GM12865 (cell line): ENCODE measurements around the gene ADGRV1.

ENCODE experiments used
- DNase-seq: peaks from one replicate; pipeline ENCODE4 v3.0.0; 2010; ENCODE audit warnings: low read depth
- H3K4me3 ChIP-seq: 2 replicates; pipeline ENCODE4 v1.5.1; 2011; ENCODE audit warnings: mild to moderate bottlenecking, low read depth, low read length, control low read depth
- CTCF ChIP-seq: IDR thresholded peaks from 2 replicates; pipeline ENCODE4 v1.5.1; 2011; ENCODE audit warnings: low read length, control low read depth, low read depth, inconsistent platforms; ENCODE audit not compliant: insufficient read depth; ENCODE audit errors: missing control alignments

The ADGRV1 gene

GRCh38 chr5:90956511-90957097, 398.0 kb downstream of the ADGRV1 start:
- DNase-seq: peak; percentile 14
- TF ChIP-seq CTCF: no peak
- H3K4me3 ChIP-seq: no peak overlapping the region

GRCh38 chr5:90957906-90958305, 399.3 kb downstream of the ADGRV1 start:
- TF ChIP-seq CTCF: no peak

GRCh38 chr5:90959262-90959661, 400.7 kb downstream of the ADGRV1 start:
- TF ChIP-seq CTCF: no peak
- DNase-seq: no peak

More at GRCh38 chr5:90957906-90958305, 399.3 kb downstream of the ADGRV1 start:
- H3K4me3 ChIP-seq: no peak overlapping the region
- DNase-seq: no peak

GRCh38 chr5:90962481-90962880, 403.9 kb downstream of the ADGRV1 start:
- H3K4me3 ChIP-seq: no peak overlapping the region
- TF ChIP-seq CTCF: no peak
- DNase-seq: no peak

More at GRCh38 chr5:90959262-90959661, 400.7 kb downstream of the ADGRV1 start:
- H3K4me3 ChIP-seq: no peak overlapping the region

- H3K4me3 ChIP-seq: no peak overlapping the region
- no peak for DNase-seq
- no peak for TF ChIP-seq CTCF
These were observed 406.6 kb downstream of the ADGRV1 start for GRCh38 chr5:90965110-90965685.

- TF ChIP-seq CTCF: no peak
- DNase-seq: no peak
- no peak overlapping the region for H3K4me3 ChIP-seq
These were observed 408.8 kb downstream of the ADGRV1 start for GRCh38 chr5:90967443-90967842.

GRCh38 chr5:90967851-90968250, 409.3 kb downstream of the ADGRV1 start:
- H3K4me3 ChIP-seq: no peak overlapping the region
- DNase-seq: no peak
- TF ChIP-seq CTCF: no peak
